ENCODE measurements around the gene MBLAC1. TPM values are rescaled to one million over a fixed set of nuclear protein-coding genes. Genes with fewer than 3 reads are reported as not detected.

The MBLAC1 gene
- total and polyA plus RNA-seq, 9 of the 15 experiments (the other 6 are each of a cell fraction or from before 2014, with no cell fraction given), result 0.03 to 3.1 (median 0.52) TPM

- TF ChIP-seq NR2C2 (CRISPR knock-in tag; IDR thresholded peaks at IDR 0.05), result peak; percentile 81
- no peak for TF ChIP-seq NR2C2 (tag; IDR thresholded peaks at IDR 0.05)
- no peak for TF ChIP-seq TBL1XR1 (IDR thresholded peaks at IDR 0.05; ENCODE audit: low read length in 2 of 2)
- TF ChIP-seq ZZZ3 (IDR thresholded peaks at IDR 0.05), result no peak
- no peak for TF ChIP-seq NKRF (IDR thresholded peaks at IDR 0.05; ENCODE audit: borderline replicate concordance)
- no peak for TF ChIP-seq OTX1 (CRISPR knock-in tag; IDR thresholded peaks at IDR 0.05)
- TF ChIP-seq ZC3H8 (IDR thresholded peaks at IDR 0.05), result no peak
- peak; percentile 31; the same call in 1 of the 2 replicates for TF ChIP-seq ATF7 (IDR thresholded peaks at IDR 0.05)
- no peak; the same call in 1 of the 2 replicates for TF ChIP-seq ZBTB1 (CRISPR knock-in tag; IDR thresholded peaks at IDR 0.05; ENCODE audit: borderline replicate concordance, low read depth)
- no peak for TF ChIP-seq POLR2AphosphoS2 (IDR thresholded peaks at IDR 0.05; ENCODE audit: low read length)
- no peak for TF ChIP-seq ZNF436 (CRISPR knock-in tag; IDR thresholded peaks at IDR 0.05)
- TF ChIP-seq E2F8 (IDR thresholded peaks at IDR 0.05; ENCODE audit: low read depth, partially characterized antibody), result no peak
- no peak for TF ChIP-seq LARP7 (IDR thresholded peaks at IDR 0.05)
- TF ChIP-seq ZC3H4 (CRISPR knock-in tag; IDR thresholded peaks at IDR 0.05; ENCODE audit: borderline replicate concordance), result no peak
- no peak for TF ChIP-seq ID3 (CRISPR knock-in tag; IDR thresholded peaks at IDR 0.05)
- 0 out of 2 replicates have a peak, but pooled peaks have one; percentile 39 for TF ChIP-seq ID3 (tag; IDR thresholded peaks at IDR 0.05)
- TF ChIP-seq NR3C1 (CRISPR knock-in tag; IDR thresholded peaks at IDR 0.05), result no peak
- TF ChIP-seq SFPQ (IDR thresholded peaks at IDR 0.05; ENCODE audit: low read depth, low read length), result no peak
Measured at GRCh38 chr7:100177045-100178001, 50.6 kb downstream of the MBLAC1 start, which contains the start of the genes GPC2 and STAG3 (continued).
